Measurements from ENCODE around the gene CLDN7. TPM values are rescaled to one million over a fixed set of nuclear protein-coding genes. Genes with fewer than 3 reads are reported as not detected.

CLDN7 gene
- polyA plus RNA-seq, 3 donors: 41.1 to 74.2 (median 41.8) TPM

DNA sequence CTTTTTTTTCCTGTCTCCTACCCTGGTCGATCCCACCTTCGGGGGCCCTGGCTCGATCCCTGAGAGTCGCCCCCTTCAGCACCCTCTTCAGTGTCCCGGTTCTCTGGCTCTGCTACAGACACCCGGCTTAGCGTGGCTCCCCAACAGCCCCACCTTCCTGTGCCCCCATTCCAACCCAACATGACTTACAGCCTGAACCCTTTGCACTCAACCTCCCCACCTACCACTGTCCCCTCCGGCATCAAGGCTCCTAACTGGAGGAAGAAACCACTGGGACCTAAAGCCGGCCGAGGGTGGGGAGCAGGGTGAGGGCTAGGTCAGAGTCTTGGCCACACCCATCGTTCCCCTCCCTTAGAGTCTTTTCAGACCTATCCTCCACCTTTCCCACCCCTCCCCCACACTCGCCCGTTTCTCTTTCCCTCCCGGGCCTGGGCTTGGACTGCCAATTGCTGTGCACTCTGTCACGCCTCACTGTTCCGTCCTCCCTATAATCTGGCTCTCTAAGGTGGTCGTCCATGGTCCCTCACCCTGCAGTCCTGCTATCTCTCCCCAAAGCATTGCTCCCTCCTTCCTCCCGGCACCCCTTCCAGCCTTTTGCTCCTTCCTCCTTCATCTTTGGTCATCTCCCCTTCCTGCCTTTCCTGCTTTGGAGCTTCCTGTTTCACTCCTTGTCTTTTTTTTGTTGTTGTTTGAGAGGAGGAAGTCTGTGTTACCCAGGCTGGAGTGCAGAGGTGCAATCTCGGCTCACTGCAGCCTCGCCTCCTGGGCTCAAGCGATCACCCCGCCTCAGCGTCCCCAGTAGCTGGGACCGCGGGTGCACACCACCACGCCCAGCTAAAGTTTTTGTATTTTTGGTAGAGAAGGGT is 890 bp upstream of the CLDN7 start:
- peak in 1 of 11 donors; percentile 62 for DNase-seq (ENCODE audit: extremely low read depth in 1 of 11, low read depth in 9 of 11, low spot score in 4 of 11)

DNA sequence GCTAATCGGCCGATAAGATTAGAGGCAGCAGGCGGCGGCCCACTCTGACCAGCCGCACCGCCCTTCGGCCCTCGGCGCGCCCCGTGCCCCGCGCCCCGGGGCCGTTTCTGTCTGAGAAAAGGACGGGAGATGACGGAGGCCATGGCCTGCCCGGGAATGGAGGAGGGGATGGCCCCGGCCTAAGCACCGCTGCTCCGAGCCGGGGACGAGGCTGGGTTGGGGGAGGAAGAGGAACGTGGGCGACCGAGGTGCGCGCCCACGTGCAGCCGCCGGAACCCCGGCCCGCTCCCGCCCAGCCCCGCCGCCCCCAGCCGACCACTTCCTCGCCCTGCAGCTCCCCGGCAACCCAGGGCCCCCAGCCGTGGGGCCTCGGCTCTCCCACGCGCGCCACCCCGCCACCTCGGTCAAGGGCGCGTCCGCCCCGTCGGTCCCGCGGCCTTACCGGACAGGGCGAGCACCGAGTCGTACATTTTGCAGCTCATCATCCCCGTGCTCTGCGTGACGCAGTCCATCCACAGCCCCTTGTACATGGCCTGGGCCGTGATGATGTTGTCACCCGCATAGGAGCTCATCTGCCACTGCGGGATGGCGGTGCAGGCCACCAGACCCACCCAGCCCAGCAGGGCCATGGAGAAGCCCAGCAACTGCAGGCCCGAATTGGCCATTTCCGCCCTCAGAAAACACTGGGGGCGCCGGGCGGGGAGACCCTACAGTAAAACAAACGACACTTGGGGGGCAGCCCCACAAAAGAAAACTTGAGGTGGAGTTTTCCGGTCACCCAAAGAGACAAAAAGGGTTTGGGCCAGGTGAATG is 693 bp downstream of the CLDN7 start:
- no peak for DNase-seq (ENCODE audit: extremely low read depth in 1 of 11, low read depth in 9 of 11, low spot score in 4 of 11)

DNA sequence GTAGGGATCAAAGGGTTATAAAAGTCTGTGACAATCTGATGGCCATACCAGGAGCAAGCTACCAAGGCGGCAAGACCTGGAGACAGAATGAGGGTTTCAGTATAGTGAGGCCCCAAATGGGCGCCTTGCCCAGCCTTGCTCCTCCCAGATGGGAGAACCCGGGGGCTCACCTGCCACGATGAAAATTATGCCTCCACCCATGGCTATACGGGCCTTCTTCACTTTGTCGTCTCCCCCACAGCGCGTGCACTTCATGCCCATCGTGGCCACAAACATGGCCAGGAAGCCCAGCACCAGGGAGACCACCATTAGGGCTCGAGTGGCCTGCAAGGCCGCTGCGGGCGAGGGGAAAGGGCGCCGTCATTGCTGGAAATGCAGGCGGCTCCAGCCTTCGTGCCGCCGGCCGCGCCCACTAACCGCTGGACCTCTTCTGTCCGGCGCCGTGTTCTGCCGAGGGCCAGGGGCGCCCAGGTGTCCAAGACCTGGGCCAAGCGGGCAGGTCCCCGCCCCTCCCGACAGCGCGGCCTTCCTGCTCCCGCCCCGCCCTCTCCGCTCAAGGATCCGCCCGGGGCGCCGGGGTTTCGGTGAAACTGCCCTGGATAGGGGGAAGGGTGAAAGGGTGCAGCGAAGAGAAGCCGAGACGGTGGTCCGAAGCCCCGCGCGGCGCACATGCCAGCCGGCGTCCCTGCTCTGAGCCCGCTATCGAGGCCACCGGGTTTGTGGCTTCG is 1.5 kb downstream of the CLDN7 start:
- no peak for DNase-seq (ENCODE audit: extremely low read depth in 1 of 11, low read depth in 9 of 11, low spot score in 4 of 11)

DNA sequence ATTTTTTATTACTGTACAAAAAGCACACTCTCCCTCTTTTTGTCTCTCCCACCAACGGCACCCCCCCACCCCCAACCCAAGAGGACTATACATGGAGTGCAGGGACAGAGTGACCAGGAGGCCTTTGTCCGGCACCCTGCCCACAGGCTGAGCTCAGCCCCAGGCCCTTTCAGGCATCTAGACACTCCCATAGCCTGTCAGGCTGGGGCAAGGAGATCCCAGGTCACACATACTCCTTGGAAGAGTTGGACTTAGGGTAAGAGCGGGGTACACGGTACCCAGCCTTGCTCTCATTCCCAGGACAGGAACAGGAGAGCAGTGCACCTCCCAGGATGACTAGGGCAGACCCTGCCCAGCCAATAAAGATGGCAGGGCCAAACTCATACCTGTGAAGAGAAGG is 2.1 kb downstream of the CLDN7 start:
- no peak for DNase-seq (ENCODE audit: extremely low read depth in 1 of 11, low read depth in 9 of 11, low spot score in 4 of 11)

DNA sequence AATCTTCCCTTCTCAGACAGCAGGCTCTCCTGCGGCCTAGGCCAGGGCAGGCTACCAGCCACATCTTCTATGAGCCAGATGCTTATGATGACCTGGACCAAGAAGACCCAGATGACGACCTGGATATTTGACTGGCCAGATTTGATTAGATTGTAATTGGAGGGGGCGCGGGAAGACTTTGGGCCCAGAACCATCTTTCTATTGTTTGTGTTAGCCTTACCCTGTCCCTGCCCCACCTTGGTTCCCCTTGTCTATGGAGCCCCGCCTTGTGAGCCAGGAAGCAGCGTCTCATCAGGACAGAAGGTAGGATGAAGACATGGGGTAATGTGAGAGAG is 2.8 kb downstream of the CLDN7 start:
- DNase-seq (ENCODE audit: extremely low read depth in 1 of 11, low read depth in 9 of 11, low spot score in 4 of 11): no peak

DNA sequence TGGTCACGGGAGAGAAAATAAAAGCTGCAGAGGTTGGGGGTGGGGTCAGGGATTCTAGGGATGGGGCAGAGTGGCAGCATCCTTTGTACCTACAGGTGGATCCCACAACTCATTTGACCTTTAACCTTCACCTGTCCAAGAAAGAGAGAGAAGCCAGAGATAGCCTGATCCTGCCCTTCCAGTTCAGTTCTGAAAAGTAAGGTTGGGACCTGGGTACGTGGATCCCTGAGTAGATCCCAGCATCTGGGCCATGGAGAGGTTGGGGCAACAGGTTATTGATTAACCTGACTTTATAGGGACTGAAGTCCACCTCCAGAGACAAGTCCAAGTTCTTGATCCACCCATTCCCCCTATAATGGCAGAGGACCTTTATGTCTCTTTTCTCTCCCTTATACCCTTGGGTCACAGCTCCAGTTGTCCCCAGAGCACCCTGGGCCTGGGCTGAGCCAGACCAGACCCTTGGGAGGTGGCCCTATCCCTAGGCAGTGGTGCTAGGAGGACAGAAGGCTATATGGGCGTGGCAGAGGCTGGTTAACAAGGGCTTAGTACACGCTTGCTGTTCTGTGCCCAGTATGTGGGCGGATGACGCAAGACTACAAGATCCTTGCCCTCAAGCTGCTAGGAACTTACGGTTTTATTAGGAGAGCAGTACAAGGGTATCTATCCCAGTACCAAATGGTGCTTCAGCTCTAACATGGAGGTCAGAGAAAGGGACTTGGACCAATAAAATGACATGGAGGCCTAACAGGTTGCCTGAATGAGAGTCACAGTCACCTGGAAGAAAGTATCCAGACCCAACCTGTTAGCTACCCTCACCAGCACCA is 3.3 kb downstream of the CLDN7 start:
- DNase-seq (ENCODE audit: extremely low read depth in 1 of 11, low read depth in 9 of 11, low spot score in 4 of 11): no peak

DNA sequence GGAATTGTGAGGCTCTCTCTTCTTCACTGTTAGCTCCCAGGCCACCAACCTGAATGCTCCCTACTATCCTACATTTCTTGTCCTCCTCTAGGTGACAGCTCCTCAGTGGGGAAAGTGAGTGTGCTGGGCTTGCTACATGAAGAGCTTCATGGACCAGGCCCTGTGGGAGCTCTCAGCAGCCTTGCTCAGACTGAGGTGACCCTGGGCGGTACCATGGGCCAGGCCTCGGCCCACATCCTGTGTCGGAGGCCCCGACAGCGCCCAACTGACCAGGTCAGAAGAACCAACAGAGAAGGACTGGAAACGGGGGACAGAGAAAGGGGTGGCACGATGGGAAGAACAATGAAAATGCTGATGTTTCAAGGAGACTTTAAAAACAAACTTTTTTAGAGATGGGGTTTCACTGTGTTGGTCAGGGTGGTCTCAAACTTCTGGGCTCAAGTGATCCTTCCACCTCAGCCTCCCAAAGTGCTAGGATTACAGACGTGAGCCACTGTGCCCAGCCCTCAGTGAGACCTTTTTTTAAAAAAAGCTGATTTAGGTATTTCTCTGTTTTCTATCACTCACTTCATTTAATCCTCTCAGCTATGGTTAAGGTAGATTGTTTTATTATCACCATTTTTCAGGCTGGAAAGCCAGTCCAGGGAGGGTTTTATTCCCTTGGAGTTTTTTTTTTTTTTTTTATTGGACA is 5.4 kb downstream of the CLDN7 start:
- DNase-seq (ENCODE audit: extremely low read depth in 1 of 11, low read depth in 9 of 11, low spot score in 4 of 11): no peak

DNA sequence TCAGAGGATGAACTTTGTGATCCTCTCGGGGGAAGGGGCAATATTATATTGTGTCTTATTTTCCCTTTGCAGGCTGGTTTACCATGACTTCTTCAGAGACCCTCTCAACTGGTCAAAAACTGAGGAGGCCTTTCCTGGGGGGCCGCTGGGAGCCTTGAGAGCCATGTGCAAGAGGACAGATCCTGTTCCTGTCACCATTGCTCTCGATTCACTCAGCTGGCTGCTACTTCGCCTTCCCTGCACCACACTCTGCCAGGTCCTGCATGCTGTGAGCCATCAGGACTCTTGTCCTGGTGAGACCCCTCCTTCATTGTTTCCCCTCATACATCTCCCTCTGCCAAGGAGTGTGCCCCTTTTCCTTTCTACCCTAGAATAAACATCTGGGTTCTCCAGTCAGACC is 7.8 kb downstream of the CLDN7 start:
- no peak for DNase-seq (ENCODE audit: extremely low read depth in 1 of 11, low read depth in 9 of 11, low spot score in 4 of 11)

DNA sequence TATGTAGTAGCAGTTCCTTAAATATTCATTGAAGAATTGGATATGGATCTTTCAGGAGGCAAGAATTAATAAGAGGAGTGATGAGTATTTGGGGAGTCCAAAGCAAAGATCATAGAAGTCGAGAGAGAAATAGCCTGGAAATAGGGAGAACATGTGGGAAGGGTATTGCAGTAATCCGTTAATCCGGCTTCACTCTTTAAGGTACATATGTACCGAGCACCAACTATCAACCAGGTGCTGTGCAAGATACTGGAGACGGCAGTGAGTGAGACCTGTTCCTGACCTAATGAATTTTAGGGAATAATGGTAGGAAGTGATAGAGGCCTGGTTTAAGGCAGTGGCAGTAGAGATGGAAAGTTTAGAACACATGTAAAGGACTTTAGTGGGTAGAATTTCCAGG is 9.2 kb downstream of the CLDN7 start:
- DNase-seq (ENCODE audit: extremely low read depth in 1 of 11, low read depth in 9 of 11, low spot score in 4 of 11): no peak

DNA sequence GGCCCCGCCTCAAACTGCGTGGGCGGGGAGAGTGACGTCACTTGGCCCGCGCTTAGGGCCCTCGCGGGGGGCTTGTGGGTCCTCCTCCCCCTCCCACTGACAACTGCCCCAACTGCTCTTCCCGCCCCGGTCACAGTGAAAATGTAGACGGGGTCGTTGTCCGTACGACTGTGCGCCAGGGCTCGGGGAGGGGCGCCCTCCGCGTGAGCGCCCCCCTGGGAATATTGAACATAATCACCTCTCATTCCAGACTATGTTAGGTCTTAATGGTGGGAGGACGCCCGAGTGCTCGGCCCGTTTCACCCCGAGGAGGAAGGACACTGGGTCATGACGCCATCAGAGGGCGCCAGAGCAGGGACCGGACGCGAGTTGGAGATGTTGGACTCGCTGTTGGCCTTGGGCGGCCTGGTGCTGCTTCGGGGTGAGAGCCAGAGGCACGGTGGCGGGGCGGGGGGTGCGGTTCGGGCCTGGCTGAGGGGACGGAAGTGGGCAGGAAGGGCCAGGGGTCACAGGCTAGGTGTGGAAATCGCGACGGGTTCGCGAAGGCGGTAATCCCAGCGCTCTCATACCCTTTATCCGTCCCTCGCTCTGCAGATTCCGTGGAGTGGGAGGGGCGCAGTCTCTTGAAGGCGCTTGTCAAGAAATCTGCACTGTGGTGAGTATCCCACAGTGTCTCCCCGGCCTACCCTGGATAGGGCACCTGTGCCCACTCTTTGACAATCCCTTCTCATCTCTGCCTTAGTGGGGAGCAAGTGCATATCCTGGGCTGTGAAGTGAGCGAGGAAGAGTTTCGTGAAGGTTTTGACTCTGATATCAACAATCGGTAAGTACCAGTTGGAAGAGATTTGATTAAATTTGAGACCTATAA is 9.9 kb downstream of the CLDN7 start, which contains the start of gene ELP5:
TSS of gene ELP5 (plus strand) at position 40 of the 868 bp plus-strand sequence. CDS start at position 376, 336 bp downstream.
- DNase-seq (ENCODE audit: extremely low read depth in 1 of 11, low read depth in 9 of 11, low spot score in 4 of 11): peak; percentile 88 to 100 (median 92)

DNA sequence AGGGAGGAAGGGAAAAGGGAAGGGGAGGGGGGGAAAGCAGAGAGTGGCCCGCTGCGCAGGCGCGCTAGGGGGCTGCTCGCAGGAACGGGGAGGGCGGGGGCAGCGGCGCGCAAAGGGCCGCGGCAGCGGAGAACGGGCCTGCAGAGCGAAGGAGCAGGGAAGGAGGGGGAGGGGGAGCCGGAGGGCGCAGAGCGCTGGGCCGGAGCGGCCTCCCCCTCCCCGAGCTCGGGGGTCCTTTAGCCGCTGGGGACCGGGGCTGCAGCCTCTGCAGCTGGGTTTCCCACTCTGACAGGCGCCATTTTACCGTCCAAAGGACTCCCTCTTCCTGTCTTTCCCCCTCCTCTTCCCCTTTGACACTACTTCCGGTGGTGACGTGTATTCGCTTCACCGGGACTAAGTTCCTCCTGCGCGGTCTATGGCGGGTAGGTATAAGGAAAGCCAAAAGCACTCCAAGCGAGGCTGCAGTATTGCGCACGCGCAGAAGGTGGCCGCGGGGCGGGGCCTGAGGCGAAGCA is 10.6 kb downstream of the CLDN7 start, which contains the start of gene CTDNEP1:
TSS of gene CTDNEP1 (minus strand) at position 74 of the 515 bp plus-strand sequence. CDS start 438 bp downstream, outside the sequence.
- DNase-seq (ENCODE audit: extremely low read depth in 1 of 11, low read depth in 9 of 11, low spot score in 4 of 11): peak in 10 of 11 donors; percentile 99 to 100 (median 100)

DNA sequence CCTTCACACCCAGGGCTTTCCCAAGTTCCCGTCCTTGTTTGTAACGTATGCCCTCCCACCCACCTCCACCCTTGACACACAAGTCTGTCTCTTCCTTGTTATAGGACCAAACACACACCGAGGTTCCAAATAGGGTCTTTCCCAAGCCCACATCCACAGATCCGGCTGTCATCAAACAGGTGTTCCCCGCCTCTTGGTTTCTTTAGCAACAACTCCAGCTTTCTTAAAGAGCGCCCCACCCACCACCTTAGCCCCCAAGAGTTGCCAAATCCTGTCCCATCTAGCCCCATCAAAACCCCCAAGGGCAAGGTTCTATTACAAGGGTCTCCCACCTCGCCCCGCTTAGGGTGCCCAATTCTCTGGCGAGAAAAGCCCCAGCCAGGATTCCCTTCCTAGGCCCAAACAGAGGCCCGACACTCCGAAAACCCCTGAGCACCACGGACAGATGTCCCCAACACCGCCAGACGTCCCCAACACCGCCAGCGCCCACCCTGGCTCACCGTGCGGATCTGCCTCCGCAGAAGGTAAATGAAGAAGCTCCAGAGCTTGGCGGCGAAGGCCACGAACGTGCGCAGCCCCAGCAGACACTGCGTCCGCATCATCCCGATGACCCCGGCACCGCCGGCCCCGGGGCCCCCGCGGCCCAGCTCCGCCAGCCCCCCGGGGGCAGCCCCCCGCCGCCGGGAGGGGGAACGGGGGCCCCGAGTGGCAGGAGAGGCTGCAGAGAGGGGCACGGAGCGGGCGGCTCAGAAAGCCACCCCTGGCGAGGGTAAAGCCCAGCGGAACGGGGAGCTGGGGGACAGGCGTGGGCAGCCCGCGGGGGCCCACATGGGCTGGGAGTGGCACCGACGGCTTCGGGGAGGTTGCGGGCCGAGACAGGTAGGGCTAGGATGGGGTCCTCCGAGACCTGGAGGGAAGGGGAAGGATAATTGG is 11.3 kb downstream of the CLDN7 start:
- no peak for DNase-seq (ENCODE audit: extremely low read depth in 1 of 11, low read depth in 9 of 11, low spot score in 4 of 11)

DNA sequence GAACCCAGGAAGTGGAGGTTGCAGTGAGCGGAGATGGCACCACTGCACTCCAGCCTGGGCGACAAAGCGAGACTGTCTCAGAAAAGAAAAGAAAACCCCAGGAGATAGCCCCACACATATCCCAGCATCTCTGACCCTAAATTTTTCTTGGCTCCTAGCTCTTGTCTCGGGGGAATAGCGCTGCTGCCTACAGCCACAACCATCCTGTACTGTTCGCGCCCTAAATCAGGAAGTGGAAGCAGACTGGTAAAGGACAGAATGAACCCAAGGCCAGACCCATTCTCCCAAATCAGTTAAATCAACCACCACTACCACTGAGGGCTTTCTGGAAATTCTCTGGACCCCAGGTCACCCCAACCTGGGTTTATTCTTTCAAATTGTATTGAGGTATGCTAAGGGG is 12.4 kb downstream of the CLDN7 start:
- DNase-seq (ENCODE audit: extremely low read depth in 1 of 11, low read depth in 9 of 11, low spot score in 4 of 11): no peak

DNA sequence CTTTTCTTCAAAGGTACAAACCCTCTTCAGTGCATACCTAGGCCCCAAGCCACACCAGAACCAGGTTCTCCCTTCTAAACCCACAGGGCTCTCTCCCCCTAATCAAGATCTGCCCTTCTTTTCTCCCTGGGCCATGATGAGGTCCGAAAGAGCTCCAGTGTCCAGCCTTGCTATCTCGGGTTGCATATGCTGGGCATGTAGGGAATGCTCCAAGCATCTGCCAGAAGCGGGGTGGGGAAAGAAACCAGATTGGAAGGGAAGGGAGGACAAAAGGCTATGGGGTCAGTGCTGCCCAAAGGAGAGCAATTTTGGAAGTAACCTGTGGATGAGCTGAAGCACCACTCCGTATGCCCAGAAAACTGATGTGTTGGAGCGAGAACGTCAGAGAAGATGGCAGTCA is 13.1 kb downstream of the CLDN7 start:
- no peak for DNase-seq (ENCODE audit: extremely low read depth in 1 of 11, low read depth in 9 of 11, low spot score in 4 of 11)

DNA sequence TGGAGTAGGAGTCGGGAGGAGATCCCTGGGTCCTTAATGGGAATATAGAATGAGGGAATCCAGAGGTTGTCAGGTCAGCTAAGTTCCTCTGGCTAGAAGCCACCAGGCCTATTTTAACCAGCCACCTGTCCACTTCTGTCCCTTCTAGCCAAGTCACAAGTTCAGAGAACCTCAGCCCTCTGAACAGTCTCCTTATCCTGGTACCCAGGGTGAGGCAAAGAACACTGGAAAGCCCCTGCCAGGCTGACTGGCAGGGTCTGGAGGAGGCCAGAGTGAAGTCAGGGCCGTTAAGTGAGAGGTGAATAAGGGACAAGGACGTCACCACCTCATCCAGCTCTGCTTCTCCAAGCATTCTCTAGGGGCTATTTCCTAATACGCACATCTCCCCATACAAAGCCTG is 13.5 kb downstream of the CLDN7 start:
- DNase-seq (ENCODE audit: extremely low read depth in 1 of 11, low read depth in 9 of 11, low spot score in 4 of 11): no peak

DNA sequence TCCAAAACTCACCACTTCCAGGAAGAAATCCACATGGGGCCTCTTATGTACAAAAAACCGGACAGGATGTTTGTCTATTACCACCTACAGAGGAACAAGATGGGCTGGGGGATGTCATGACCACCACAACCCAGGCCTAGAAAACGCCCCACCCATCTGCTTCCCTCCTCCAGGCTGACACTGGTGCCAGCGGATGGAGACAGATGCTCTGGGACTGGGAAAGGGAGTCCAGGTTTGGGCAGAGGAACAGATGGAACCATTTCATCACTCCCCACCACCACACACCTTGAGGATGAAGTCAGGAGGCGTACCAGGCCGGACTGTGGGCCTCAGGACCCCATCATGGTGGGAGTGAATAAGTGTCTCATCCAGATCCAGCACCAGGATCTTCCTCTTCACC is 15.5 kb downstream of the CLDN7 start:
- DNase-seq (ENCODE audit: extremely low read depth in 1 of 11, low read depth in 9 of 11, low spot score in 4 of 11): no peak

Data from renal cortex interstitium (tissue), 11 donors.